Measurements from ENCODE around the gene ERGIC3.

Gene ERGIC3

DNA sequence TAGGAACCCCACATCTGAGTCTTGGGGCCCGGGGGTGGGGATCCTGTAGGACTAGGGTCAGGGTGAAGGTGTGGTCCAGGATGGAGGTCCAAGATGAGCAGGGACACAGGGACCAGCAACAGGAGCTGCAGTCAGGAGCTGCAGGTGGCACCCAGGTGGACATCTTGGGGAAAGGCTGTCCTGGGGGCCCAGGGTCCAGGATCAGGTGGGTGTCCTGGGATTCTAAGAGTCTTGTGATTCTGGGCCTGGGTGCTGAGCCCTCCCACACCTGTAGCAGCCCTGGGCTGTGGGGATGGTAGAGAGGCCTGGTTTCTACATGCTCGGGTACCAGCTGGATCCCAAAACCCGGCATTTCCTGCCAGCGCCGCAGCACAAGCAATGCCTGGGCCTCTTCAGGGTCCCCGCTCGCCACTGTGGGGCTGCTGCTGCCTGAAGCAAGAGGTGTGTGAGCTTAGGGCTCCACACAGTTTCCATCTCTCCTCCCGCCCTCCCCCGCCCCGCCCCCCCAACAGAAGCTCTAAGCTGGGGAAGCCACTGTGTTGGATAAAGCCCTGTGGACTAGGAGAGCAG is 20.7 kb downstream of the ERGIC3 start:
- no peak for DNase-seq

DNA sequence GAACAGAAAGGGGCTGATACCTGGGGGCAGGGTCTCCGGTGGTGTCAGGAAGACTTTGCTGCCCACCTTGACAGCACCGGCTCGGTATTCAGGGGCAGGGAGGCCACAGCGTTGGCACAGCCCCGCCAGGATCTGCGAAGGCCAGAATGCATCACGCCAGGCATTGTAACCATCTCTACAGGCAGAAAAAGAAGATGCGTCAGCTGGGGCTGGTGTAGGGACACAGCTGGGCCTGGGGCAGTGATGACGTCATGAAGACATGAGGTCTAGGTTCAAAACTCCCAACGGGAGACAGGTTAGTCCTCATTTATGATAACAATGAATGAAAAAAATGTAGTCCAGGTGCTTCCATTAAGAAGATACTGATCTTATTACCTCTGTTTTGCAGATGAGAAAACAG is 22.0 kb downstream of the ERGIC3 start:
- DNase-seq: no peak

- no peak for DNase-seq
These were observed 23.0 kb downstream of the ERGIC3 start for GRCh38 chr20:35564905-35565304.

DNA sequence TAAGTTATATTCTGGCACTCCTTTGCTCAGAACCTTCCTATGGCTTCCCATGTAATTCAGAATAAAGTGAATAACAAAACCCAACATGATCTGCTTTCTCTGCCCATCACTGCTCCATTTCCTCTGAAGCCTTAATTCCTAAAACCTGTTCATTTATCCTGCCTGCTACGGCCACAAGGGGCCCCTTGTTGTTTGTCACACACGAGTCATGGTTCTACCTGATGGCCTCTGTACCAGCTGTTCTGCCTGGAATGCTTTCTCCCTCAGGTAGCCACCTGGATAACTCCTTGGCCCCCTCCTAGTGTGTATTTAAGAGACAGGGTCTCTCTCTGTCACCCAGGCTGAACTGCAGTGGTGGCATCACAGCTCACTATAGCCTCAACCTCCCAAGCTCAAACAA is 26.8 kb downstream of the ERGIC3 start:
- DNase-seq: no peak

DNA sequence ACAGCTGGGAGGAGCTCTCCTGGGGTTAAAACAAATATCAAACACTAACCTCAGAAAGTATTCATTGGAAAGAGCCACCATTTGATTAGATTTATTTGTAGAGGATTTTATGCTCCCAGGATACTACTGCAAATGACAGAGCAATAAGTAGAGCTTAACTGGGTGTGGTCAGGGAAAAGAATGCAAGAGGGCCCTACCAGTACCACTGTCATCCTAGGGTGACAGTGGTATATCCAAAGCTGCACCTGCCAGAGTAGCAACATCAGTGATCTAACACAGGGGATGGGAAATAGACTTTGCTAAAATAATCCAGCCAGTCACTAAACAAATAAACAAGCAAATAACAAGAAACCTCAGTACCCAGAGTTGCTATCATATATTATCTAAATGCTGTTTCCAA is 29.7 kb downstream of the ERGIC3 start:
- DNase-seq: no peak

GRCh38 chr20:35572838-35573237 is 31.0 kb downstream of the ERGIC3 start:
- DNase-seq: no peak

- DNase-seq: no peak
These were observed 34.1 kb downstream of the ERGIC3 start for GRCh38 chr20:35575958-35576357.

GRCh38 chr20:35576816-35577215 is 34.9 kb downstream of the ERGIC3 start:
- no peak for DNase-seq

- no peak for DNase-seq
These were observed 36.6 kb downstream of the ERGIC3 start for GRCh38 chr20:35578469-35578868.

DNA sequence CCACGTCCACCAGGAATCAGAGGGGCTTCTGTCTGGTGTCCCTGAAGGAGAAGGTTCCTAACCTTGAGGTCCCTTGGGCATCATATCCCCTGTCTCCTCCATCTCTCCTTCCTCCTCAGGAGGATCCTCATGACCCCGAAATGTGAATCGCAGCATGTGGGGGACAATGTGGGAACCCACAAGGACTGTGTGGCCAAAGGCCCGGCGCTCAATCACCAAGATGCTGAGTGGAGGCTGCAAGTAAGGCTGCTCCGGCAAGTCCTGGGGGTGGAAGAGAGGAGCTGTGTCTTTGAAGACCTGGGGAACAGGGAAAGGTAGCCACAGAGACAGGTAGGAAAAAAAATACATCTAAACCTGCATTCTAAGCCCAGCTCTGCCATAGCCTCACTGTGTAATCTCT is 37.3 kb downstream of the ERGIC3 start:
- no peak for DNase-seq

DNA sequence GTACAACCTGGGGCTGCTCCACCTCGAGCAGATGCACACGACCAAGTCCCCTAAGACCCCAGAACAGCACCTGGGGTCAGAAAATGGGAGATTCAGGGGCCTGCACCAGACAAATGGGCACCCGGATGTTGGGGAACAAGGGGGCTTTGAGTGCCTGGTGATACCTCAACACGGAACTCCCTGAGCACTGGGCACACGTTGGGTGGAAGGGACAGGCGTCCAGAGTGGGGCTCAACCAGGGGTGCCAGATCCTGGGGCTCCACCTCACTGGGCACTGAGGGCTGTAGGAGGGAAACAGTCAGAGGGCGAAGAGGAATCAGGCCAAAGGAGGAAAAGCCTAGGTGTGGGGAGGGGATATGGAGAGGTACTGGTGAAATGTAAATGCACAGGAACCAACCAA is 40.3 kb downstream of the ERGIC3 start:
- no peak for DNase-seq

GRCh38 chr20:35582741-35583404 is 41.0 kb downstream of the ERGIC3 start:
- DNase-seq: no peak

DNA sequence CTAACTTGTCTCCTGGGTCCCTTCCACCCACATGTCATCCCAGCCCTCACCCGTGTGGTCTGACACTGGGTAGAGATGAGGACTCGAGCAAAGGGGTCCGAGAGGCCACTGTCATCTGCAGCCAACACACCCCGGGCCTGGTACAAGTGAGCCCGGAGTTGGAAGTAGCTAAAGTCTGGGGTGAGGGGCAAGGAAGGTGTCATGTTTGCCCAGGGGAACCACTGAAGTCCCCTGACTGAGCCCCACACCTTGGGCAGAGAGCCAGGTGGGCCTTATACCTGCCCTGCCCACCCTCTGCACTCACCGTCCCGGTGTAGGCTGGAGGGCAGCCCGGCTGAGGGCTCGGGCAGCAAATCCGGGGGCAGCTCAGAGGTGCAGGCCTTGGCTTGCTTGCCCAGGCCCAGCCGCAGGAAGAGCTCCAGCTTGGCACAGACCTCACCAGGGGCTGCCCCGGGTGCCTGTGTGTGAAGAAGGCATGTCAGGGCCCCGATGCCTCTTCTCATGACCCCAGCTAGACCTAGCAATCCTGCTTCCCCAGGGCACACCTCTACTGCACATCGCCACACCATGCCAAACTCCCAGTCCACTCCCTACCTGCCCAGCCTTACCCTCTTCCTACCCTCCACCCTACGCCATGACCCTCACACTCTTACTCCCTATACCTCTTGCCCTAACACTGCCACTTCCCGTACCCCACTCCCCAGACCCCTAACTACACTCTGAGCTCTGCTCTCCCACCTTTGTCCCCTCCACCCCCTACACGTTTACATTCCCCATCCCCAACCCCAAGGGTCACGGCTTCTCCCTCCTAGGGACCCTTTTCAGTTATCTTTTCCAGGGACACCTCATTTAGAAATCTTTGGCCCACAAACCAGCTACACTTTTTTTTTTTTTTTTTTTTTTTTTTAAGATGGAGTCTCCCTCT is 42.0 kb downstream of the ERGIC3 start:
- DNase-seq: no peak

DNA sequence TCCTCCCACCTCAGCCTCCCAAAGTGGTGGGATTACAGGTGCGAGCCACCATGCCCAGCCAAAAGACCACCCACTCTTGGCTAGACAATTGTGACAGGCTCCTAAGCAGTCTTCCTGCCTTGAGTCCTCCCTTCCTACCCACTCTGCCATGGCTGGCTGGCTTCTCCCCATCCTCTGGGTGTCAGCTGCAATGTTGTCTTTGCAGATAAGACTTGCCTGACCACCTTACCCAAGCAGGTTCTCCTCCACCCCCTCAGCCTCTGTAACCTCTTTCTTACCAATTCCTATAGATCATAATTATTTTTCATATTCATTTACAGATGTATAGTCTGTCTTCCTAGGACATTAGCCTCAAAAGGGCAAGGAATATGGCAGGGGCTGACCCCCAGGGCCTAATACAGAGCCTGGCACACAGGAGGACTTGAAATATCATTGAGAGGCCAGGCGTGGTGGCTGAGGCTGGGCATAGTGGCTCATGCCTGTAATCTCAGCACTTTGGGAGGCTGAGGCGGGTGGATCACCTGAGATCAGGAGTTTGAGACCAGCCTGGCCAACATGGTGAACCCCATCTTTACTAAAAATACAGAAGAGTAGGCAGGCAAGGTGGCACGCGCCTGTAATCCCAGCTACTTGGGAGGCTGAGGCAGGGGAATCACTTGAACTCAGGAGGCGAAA is 45.0 kb downstream of the ERGIC3 start:
- DNase-seq: no peak

DNA sequence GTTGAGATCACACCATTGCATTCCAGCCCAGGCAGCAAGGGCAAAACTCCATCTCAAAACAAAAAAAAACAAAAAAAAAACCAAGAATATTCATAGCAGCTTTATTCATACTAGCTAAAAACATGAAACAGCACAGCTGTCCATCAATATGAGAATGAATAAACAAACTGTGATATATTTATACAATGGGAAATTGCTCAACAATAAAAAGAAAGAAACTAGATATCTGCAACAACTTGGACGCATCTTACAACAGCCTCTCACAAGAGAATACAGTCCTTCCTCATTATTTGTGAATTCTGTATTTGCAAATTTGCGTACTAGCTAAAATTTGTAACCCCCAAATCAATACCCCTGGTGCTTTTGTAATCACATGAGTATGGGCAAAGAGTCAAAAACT is 45.6 kb downstream of the ERGIC3 start:
- no peak for DNase-seq

GRCh38 chr20:35588397-35588796 is 46.5 kb downstream of the ERGIC3 start:
- DNase-seq: no peak

DNA sequence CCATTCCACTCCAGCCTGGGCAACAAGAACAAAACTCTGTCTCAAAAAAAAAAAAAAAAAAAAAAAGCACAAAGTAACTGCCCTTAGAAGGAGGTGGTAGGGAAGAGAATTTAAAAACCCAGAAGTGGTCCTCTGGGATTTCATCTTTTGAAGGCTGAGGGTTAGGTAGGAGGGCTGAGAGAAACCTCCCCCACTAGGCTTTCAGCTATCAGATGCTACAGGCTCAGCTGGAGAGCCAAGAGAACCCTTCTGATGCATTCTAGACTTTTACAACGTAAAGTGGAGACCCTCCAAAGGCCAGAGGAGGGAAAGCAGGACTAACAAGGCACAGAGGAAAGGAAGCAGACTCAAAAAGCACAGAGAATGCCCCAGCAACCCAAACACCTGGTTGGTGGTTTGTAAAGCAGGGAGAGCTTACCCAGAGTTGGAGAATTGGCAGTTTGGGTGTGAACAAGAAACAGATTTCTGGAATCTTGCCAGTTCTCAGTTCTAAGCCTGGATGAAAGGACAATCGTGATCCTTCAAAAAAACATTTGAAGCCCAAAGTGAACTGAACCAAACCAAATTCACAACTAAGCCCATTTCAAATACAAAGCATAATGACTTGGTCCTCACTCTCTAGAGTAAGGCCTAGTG is 50.6 kb downstream of the ERGIC3 start:
- DNase-seq: no peak

- DNase-seq: no peak
These were observed 53.6 kb downstream of the ERGIC3 start for GRCh38 chr20:35595456-35595855.

DNA sequence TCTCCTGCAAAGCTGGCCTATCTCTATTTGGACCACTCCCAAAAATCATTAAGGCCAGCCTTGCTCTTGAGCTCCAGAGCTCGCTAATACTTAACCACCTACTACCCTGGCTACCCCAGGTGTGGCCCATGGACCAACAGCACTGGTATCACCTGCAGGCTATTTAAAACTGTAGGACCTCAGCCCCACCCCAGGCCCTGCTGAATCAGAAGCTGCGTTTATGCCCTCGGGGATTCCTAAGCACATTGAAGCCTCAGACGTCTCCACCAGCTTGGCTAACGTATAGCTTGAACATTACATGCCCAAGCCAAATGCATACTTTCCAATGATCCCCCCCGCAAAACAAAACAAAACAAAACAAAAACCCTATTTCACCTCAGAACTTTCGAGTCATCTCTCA is 54.0 kb downstream of the ERGIC3 start:
- DNase-seq: no peak

DNA sequence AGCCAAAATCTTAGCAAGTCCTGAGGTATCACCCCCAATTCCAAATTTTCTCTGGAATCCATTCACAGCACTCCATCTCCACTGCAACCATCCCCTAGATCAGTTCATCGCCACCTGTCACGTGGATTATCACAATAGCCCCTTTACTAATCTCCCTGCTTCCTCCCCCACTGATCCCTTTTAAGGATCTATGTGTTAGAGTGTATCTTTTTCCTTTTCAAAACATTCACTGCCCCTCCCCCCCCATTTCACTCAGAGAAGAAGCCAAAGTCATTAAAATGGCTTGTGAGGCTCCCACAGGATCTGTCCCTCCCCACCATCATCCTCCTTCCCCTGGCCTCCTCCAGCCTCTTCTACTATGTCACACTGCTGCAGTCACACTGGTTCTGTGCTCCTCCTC is 55.3 kb downstream of the ERGIC3 start:
- DNase-seq: no peak

- no peak for DNase-seq
These were observed 56.6 kb downstream of the ERGIC3 start for GRCh38 chr20:35598476-35598875.

GRCh38 chr20:35598899-35599775 is 57.3 kb downstream of the ERGIC3 start:
- no peak for DNase-seq
